ENCODE data around the gene INAVA.

Gene INAVA

DNA sequence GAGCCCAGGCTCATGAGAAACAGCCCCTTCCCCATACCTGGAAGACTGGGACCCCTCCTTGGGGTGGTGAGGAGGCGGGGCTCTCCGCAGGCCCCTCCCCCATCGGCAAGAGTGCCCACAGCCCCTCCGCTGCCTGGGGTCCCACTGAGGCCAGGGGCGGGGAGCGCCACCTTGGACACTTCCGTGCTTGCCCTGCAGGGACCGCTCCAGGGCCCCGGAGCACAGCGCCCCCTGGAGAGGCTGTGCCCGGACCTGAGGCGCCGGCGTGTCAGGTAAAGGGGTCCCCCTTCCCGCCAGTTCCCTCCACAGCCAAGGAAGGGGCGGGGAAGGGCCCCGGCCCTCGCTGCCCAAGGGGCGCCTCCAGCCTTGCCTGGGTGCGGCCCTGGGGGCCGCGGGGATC, 21.5 kb downstream of the INAVA start:
- TF ChIP-seq CTCF (IDR thresholded peaks at IDR 0.05; ENCODE audit: low read depth, low read length, missing control alignments) = no peak
- DNase-seq (ENCODE audit: low read depth) = no peak
- no peak overlapping the region for H3K4me3 ChIP-seq (ENCODE audit: low read depth, low read length)

DNA sequence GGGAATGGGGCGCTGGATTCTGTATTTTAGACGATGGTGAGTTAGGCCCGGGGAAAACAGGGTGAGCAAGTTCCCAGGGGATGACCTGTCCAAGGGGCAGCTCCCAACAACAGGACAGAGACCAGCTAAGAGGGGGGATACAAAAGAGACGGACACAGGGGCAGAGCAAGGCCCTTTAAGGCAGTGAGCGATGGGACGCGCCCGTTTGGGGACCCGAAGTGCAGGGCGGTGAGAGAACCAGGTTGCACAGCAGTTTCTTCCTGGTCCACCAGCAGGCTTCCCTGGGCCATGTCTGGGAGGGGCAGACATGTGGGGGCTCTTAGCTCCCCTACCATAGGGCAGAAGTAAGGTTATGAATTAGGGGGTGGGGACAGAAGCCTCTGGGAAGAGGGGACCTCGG, 22.0 kb downstream of the INAVA start:
- H3K4me3 ChIP-seq (ENCODE audit: low read depth, low read length) = no peak overlapping the region
- DNase-seq (ENCODE audit: low read depth) = no peak
- no peak for TF ChIP-seq CTCF (IDR thresholded peaks at IDR 0.05; ENCODE audit: low read depth, low read length, missing control alignments)

DNA sequence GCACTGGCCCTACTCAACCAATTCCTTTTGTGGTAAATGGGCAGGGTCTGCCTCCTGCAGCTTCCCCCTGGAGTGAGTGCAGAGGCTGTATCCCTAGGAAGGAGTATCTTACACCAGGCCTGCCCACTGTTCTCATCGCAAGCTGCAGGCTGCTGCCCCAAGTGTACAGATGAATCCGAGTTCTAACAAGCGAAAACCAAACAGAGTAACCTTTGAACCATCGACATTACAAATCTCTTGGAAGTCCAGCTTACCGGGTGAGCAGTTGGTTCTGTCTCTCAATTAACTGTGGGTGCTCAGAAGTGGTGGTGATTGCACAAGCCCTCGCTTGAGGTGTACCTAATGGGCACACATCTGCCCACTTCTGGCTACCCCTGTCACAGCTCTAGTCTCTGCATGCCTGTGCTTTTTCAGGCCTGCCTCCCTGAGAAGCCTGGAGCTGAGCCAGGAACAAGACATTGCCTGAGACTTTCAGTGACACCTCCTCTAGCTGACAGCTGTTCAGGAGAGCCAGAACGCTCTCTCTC, 22.7 kb downstream of the INAVA start:
- no peak for TF ChIP-seq CTCF (IDR thresholded peaks at IDR 0.05; ENCODE audit: low read depth, low read length, missing control alignments)
- DNase-seq (ENCODE audit: low read depth) = no peak
- no peak overlapping the region for H3K4me3 ChIP-seq (ENCODE audit: low read depth, low read length)

DNA sequence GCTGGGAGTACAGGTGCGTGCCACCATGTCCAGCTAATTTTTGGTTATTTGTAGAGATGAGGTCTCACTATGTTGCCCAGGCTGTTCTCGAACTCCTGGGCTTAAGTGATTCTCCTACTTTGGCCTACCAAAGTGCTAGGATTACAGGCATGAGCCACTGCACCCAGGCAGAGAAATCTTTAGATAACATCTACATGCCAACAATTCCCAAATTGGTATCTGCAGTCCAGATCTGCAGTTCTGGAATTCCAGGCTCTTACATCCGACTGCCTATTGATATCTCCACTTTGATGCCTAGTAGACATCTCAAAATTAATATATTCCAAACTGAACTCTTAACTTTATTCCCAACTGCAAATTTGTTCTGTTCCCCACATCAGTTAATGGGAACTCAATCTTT, 23.3 kb downstream of the INAVA start:
- no peak for TF ChIP-seq CTCF (IDR thresholded peaks at IDR 0.05; ENCODE audit: low read depth, low read length, missing control alignments)
- no peak for DNase-seq (ENCODE audit: low read depth)
- no peak overlapping the region for H3K4me3 ChIP-seq (ENCODE audit: low read depth, low read length)

- H3K4me3 ChIP-seq (ENCODE audit: low read depth, low read length) = no peak overlapping the region
- no peak for DNase-seq (ENCODE audit: low read depth)
- TF ChIP-seq CTCF (IDR thresholded peaks at IDR 0.05; ENCODE audit: low read depth, low read length, missing control alignments) = no peak
Measured at GRCh38 chr1:200919386-200919785, 24.7 kb downstream of the INAVA start.

- no peak overlapping the region for H3K4me3 ChIP-seq (ENCODE audit: low read depth, low read length)
- DNase-seq (ENCODE audit: low read depth) = no peak
- no peak for TF ChIP-seq CTCF (IDR thresholded peaks at IDR 0.05; ENCODE audit: low read depth, low read length, missing control alignments)
Measured at GRCh38 chr1:200921571-200922110, 26.9 kb downstream of the INAVA start.

GRCh38 chr1:200922406-200922805, 27.7 kb downstream of the INAVA start:
- TF ChIP-seq CTCF (IDR thresholded peaks at IDR 0.05; ENCODE audit: low read depth, low read length, missing control alignments) = no peak
- DNase-seq (ENCODE audit: low read depth) = no peak
- H3K4me3 ChIP-seq (ENCODE audit: low read depth, low read length) = no peak overlapping the region
